ENCODE data around the gene IRF4.

IRF4 gene

GRCh38 chr6:445571-446417, 54.2 kb downstream of the IRF4 start:
- DNase-seq = peak; percentile 49

- DNase-seq = no peak
Measured at GRCh38 chr6:446418-447366, 55.1 kb downstream of the IRF4 start.

GRCh38 chr6:447381-448165, 56.0 kb downstream of the IRF4 start:
- no peak for DNase-seq

GRCh38 chr6:448296-449056, 56.9 kb downstream of the IRF4 start:
- DNase-seq = no peak

- no peak for DNase-seq
Measured at GRCh38 chr6:449057-449430, 57.5 kb downstream of the IRF4 start.

GRCh38 chr6:449486-450419, 58.2 kb downstream of the IRF4 start:
- no peak for DNase-seq

- DNase-seq = no peak
Measured at GRCh38 chr6:451336-451735, 59.8 kb downstream of the IRF4 start.

GRCh38 chr6:451847-452246, 60.3 kb downstream of the IRF4 start:
- DNase-seq = no peak

- peak; percentile 29 for DNase-seq
Measured at GRCh38 chr6:452301-453067, 60.9 kb downstream of the IRF4 start.

- no peak for DNase-seq
Measured at GRCh38 chr6:453152-453551, 61.6 kb downstream of the IRF4 start.

GRCh38 chr6:454148-454991, 62.8 kb downstream of the IRF4 start:
- no peak for DNase-seq

GRCh38 chr6:455006-455585, 63.5 kb downstream of the IRF4 start:
- no peak for DNase-seq

- no peak for DNase-seq
Measured at GRCh38 chr6:455835-456234, 64.3 kb downstream of the IRF4 start.

- DNase-seq = no peak
Measured at GRCh38 chr6:456358-456867, 64.9 kb downstream of the IRF4 start.

- no peak for DNase-seq
Measured at GRCh38 chr6:456887-457286, 65.3 kb downstream of the IRF4 start.
